ENCODE measurements around the gene WDFY2. TPM values are rescaled to one million over a fixed set of nuclear protein-coding genes. Genes with fewer than 3 reads are reported as not detected.

WDFY2 gene
- total and polyA plus RNA-seq, 2 of the 8 experiments (the other 6 are each of a cell fraction or from before 2014, with no cell fraction given), result 13.9 to 29.0 TPM

DNA sequence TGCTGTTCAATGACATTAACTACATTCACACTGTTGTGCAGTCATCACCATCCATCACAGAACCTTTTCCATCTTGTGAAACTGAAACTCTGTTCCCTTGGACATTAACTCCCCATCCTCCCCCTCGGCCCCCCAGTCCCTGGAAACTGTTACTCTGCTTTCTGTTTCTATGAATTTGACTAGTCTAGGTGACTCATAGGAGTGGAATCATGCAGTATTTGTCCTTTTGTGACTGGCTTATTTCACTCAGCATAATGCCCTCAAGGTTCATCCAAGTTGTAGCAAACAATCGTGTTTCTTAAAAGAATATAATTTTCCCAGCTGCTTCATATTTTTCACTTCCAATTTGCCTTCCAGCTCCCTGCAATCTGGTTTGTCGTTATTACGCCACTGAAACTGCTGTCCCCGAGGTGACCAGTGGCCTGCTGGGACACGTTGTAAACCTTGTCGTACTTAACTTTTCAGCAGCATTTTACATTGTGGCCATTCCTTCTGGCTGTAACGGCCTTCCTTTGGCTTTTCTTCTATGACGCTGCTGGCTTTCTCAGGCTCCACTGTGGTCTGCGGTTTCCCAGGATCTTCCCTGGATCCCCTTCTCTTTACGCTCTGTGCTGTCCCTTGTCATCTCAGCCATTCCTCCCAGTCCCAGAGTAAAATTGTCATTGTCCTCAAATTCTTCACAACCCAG is 145.7 kb downstream of the WDFY2 start:
- ChIA-PET POLR2A (ENCODE audit: partially characterized antibody) (interaction anchor here (1.2 to 1.4 kb wide), 3 partner anchors 9 to 277 kb away, joined by 3 to 4 read pairs (median 3); partner anchors contain the start of gene INTS6), CTCF (ENCODE audit: partially characterized antibody) (interaction anchor here (0.7 to 1.7 kb wide), 4 partner anchors 9 to 297 kb away, joined by 3 to 4 read pairs (median 4); no protein-coding TSS in a partner anchor)
- Histone ChIP-seq H3K23ac (ENCODE audit: insufficient read length) (no peak overlapping the region), H3K4me2 (ENCODE audit: insufficient read depth in 1 of 2, low read depth in 2 of 2, low read length in 2 of 2) (no peak overlapping the region), H2AK5ac (ENCODE audit: low read depth, low read length) (no peak overlapping the region), H3K27ac (ENCODE audit: low read depth, low read length) (no peak overlapping the region), H3K4ac (replicated peaks; ENCODE audit: insufficient read length, low read depth, low read length) (no peak overlapping the region), H2BK120ac (replicated peaks; ENCODE audit: low read depth, low read length) (no peak overlapping the region), H4K8ac (ENCODE audit: extremely low read depth, insufficient read depth, low read length) (no peak overlapping the region), H2BK20ac (ENCODE audit: low read length) (no peak overlapping the region), H3K14ac (ENCODE audit: insufficient read length) (no peak overlapping the region), H2BK5ac (ENCODE audit: low read depth, low read length) (no peak overlapping the region), H4K20me1 (replicated peaks in 1 of 2; ENCODE audit: control insufficient read depth in 1 of 2, insufficient read depth in 2 of 2, low read length in 2 of 2) (no peaks in the 10 kb centered on the region), H3K27me3 (replicated peaks in 1 of 4; ENCODE audit: control insufficient read depth in 3 of 4, extremely low read depth in 1 of 4, insufficient read depth in 3 of 4, low read length in 3 of 4) (no peaks in the 10 kb centered on the region), H3K56ac (replicated peaks; ENCODE audit: insufficient read length, low read depth, low read length) (no peak overlapping the region), H2BK15ac (ENCODE audit: low read length) (no peak overlapping the region), H3K23me2 (ENCODE audit: low read depth, low read length) (no peaks in the 10 kb centered on the region), H3K9me3 (ENCODE audit: insufficient read depth in 2 of 2, low read depth in 1 of 2, low read length in 1 of 2) (no peaks in the 10 kb centered on the region), H3K4me3 (ENCODE audit: extremely low read depth in 1 of 4, insufficient read depth in 2 of 4, low read depth in 3 of 4, low read length in 4 of 4) (no peak overlapping the region), H2BK12ac (ENCODE audit: low read depth, low read length) (no peak overlapping the region), H2AFZ (ENCODE audit: low read length) (no peak overlapping the region), H4K5ac (ENCODE audit: insufficient read length, low read depth, low read length) (no peak overlapping the region), H3K79me1 (ENCODE audit: low read depth, low read length) (no peaks in the 10 kb centered on the region; the same call in 1 of the 2 replicates), H4K91ac (replicated peaks; ENCODE audit: insufficient read length, low read length) (no peak overlapping the region), H3K18ac (ENCODE audit: extremely low read depth, low read length) (no peak overlapping the region), H3K4me1 (replicated peaks in 1 of 4; ENCODE audit: control insufficient read depth in 3 of 4, insufficient read depth in 4 of 4, low read length in 3 of 4) (peaks cover 0 to 5% (median 2%) of the 10 kb centered on the region in 4 experiments; a peak in 1 of 7 replicates), H3K36me3 (ENCODE audit: control insufficient read depth in 2 of 4, insufficient read depth in 4 of 4, low read length in 3 of 4) (peaks cover 0 to 11% (median 6%) of the 10 kb centered on the region in 4 experiments; a peak in 4 of 8 replicates), H3K9ac (replicated peaks in 1 of 4; ENCODE audit: extremely low read depth in 1 of 4, low read depth in 3 of 4, low read length in 3 of 4) (no peak overlapping the region), H3K79me2 (ENCODE audit: control insufficient read depth in 1 of 2, insufficient read depth in 2 of 2, low read length in 2 of 2) (no peaks in the 10 kb centered on the region)
- 94% methylated on average over 11 of the region's 11 CpGs; no CpG with 5 or more reads in 1 of the 2 experiments for WGBS, 2 experiments (ENCODE audit: extremely low coverage in 1 of 2, insufficient coverage in 1 of 2, insufficient read length in 1 of 2, insufficient replicate concordance in 2 of 2, low coverage in 1 of 2, low lambda C conversion rate in 2 of 2, missing lambda C conversion rate in 1 of 2)
- DNase-seq (ENCODE audit: low read depth in 1 of 2, low spot score in 2 of 2), result no peak
- no peak for FAIRE-seq
- TF ChIP-seq EZH2 (IDR thresholded peaks at IDR 0.05; ENCODE audit: low read depth, low read length, severe bottlenecking) (no peak), KDM5A (IDR thresholded peaks at IDR 0.05; ENCODE audit: low read length) (no peak), CHD1 (IDR thresholded peaks at IDR 0.05; ENCODE audit: low read depth, low read length) (no peak), KDM1A (IDR thresholded peaks at IDR 0.05; ENCODE audit: borderline replicate concordance, low read length) (no peak), POLR2AphosphoS5 (IDR thresholded peaks at IDR 0.05; ENCODE audit: low read depth, low read length) (no peak), SP2 (IDR thresholded peaks at IDR 0.05; ENCODE audit: low read length) (no peak), JUND (IDR thresholded peaks at IDR 0.05; ENCODE audit: low read length) (no peak), TAF7 (optimal IDR thresholded peaks at IDR 0.05; ENCODE audit: borderline replicate concordance, low read depth, low read length) (no peak), CREB1 (IDR thresholded peaks at IDR 0.05) (no peak), JUN (IDR thresholded peaks at IDR 0.05; ENCODE audit: low read depth, low read length) (no peak), ZNF274 (IDR thresholded peaks at IDR 0.05; ENCODE audit: borderline replicate concordance, extremely low read depth, low read length) (no peak), CTBP2 (IDR thresholded peaks at IDR 0.05; ENCODE audit: borderline replicate concordance, insufficient read depth, insufficient read length, low read length) (no peak)

Data from H1 (cell line).